Uterus (tissue), 2 donors: Measurements from ENCODE around the gene MAP1B.

Source experiments
- CTCF ChIP-seq, 4 experiments: fragments of 200-600 bp in 2 of 4; fragments of 450-650 bp in 2 of 4; sonication (generic) in 2 of 4; IDR thresholded peaks; one replicate each; pipeline ENCODE4 v1.5.1; 2016 to 2019; ENCODE audit warnings: antibody characterized with exemption in 4 of 4, mild to moderate bottlenecking in 2 of 4, moderate library complexity in 1 of 4
- POLR2A ChIP-seq, 2 donors: fragments of 450-650 bp; IDR thresholded peaks; one replicate each; pipeline ENCODE4 v1.6.1; 2016; ENCODE audit warnings: antibody characterized with exemption in 2 of 2, mild to moderate bottlenecking in 1 of 2, moderate library complexity in 1 of 2

- TF ChIP-seq CTCF (IDR thresholded peaks at IDR 0.05) (no peak), POLR2A (IDR thresholded peaks at IDR 0.05) (no peak)
These were observed 34.4 kb downstream of the MAP1B start for GRCh38 chr5:72141440-72142355.
